Testis (tissue), 3 donors: ENCODE data around the gene SZT2. TPM values are rescaled to one million over a fixed set of nuclear protein-coding genes. Genes with fewer than 3 reads are reported as not detected.

ENCODE experiments used
- DNase-seq: peaks from one replicate; pipeline ENCODE4 v3.0.0-alpha.2; 2019
- H3K27ac ChIP-seq, 2 donors: fragments of 200-600 bp; sonication (generic); one replicate each; pipeline ENCODE4 v1.5.1; 2019
- H3K27me3 ChIP-seq: fragments of 200-600 bp; sonication (generic); one replicate; pipeline ENCODE4 v1.5.1; 2019
- H3K36me3 ChIP-seq: fragments of 200-600 bp; sonication (generic); one replicate; pipeline ENCODE4 v1.5.1; 2017; ENCODE audit warnings: low read depth; ENCODE audit errors: missing control alignments
- H3K4me1 ChIP-seq: fragments of 200-600 bp; sonication (generic); one replicate; pipeline ENCODE4 v1.5.1; 2019
- H3K4me3 ChIP-seq, 2 donors: fragments of 200-600 bp; sonication (generic); one replicate each; pipeline ENCODE4 v1.5.1; 2017 to 2019
- H3K9me3 ChIP-seq: fragments of 200-600 bp; sonication (generic); one replicate; pipeline ENCODE4 v1.5.1; 2017
- POLR2A ChIP-seq: fragments of 450-650 bp; IDR thresholded peaks from one replicate; pipeline ENCODE4 v1.6.1; 2017; ENCODE audit warnings: antibody characterized with exemption, mild to moderate bottlenecking, moderate library complexity
- WGBS, 2 donors: methylation state at CpG; one replicate each; pipeline ENCODE4 v1.1.5; 2018; 5-methylcytosine and 5-hydroxymethylcytosine counted together
- intact Hi-C: fragments of 100-400 bp; cut with DNase I; formaldehyde crosslinking; loops from one replicate; pipeline ENCODE4 v1.15.1; 2023; ENCODE audit warnings: low total_unique reads
- polyA plus RNA-seq: library from polyadenylated mRNA; stranded (reverse); fragments of 350-450 nt; fragmentation: Illumina TruSeq; extraction: RNeasy Lipid Tissue Mini Kit (QIAGEN cat#74804); gene quantifications from one replicate; pipeline ENCODE4 v1.2.3, GENCODE V29; 2014; ENCODE audit warnings: low read depth, low replicate concordance; ENCODE audit not compliant: insufficient read depth
- total RNA-seq, 2 donors: library from RNA; depleted of rRNA; stranded (reverse); fragments of >200 nt; gene quantifications; one replicate each; pipeline ENCODE4 v1.2.3, GENCODE V29; 2016
- TF ChIP-seq, protein P1 (sequence below), 3 experiments: fragments of 450-650 bp in 2 of 3; fragments of 200-600 bp in 1 of 3; sonication (generic) in 1 of 3; IDR thresholded peaks; one replicate each; pipeline ENCODE4 v1.5.1; 2016 to 2019; ENCODE audit warnings: antibody characterized with exemption in 3 of 3, mild to moderate bottlenecking in 2 of 3, moderate library complexity in 1 of 3

SZT2 gene
- total and polyA plus RNA-seq, 3 donors from 2014 or later: 40.0 to 115 (median 90.1) TPM

DNA sequence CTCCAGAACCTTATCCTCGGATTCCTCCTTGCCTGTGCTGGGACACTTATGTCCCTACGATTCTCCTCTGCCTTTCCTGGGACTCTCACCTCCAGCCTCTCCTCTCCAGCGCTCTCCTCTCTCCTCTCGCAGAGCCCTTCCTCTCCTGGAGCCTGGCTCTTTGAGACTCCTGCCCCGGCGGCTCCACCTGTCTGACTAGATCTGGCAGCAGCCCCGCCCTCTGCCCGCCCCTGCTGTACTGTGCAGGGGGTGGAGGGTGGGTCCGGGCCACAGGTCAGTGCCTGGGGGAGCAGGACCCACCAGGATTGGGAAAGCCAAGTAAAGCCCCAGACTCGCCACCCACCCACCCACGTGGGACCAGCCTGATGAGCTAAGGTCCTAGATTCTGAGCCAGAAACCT lies 23.5 kb upstream of the SZT2 start:
- Histone ChIP-seq H3K4me3 (no peak overlapping the region), H3K27me3 (no peaks in the 10 kb centered on the region), H3K27ac (peak overlapping the region in 1 of 2 donors; percentile 88), H3K9me3 (no peaks in the 10 kb centered on the region), H3K36me3 (no peaks in the 10 kb centered on the region), H3K4me1 (peaks cover 18% of the 10 kb centered on the region)
- intact Hi-C loops: no loop called here
- no peak for DNase-seq
- WGBS, 2 donors: 71 to 76% methylated on average over 10 to 11 of the region's 11 CpGs
- no peak for TF ChIP-seq POLR2A
- TF ChIP-seq, protein P1, sequence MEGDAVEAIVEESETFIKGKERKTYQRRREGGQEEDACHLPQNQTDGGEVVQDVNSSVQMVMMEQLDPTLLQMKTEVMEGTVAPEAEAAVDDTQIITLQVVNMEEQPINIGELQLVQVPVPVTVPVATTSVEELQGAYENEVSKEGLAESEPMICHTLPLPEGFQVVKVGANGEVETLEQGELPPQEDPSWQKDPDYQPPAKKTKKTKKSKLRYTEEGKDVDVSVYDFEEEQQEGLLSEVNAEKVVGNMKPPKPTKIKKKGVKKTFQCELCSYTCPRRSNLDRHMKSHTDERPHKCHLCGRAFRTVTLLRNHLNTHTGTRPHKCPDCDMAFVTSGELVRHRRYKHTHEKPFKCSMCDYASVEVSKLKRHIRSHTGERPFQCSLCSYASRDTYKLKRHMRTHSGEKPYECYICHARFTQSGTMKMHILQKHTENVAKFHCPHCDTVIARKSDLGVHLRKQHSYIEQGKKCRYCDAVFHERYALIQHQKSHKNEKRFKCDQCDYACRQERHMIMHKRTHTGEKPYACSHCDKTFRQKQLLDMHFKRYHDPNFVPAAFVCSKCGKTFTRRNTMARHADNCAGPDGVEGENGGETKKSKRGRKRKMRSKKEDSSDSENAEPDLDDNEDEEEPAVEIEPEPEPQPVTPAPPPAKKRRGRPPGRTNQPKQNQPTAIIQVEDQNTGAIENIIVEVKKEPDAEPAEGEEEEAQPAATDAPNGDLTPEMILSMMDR (IDR thresholded peaks at IDR 0.05): no peak

DNA sequence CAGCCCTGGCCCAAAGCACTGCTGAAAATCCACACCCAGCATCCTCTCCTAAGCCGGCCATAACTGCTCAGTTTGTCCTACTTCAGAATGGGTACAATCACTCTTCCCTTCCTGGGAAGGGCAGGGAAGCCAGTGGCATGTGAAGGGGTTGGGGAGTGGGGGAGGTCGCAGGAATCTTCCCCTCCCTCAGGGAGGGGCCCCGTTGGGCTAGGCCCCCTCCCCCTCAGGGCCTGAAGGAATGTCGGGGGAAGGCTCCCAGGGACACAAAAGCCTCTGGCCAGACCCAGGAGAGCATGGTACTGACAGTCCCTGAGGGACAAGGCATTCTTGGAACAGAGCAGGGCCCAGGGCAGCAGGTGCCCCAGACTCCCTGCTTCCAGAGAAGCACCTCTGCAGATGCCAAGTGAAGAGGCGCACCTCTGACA lies 23.1 kb upstream of the SZT2 start:
- Histone ChIP-seq H3K4me1 (peaks cover 18% of the 10 kb centered on the region), H3K4me3 (peak overlapping the region in 1 of 2 donors; percentile 83), H3K36me3 (no peaks in the 10 kb centered on the region), H3K9me3 (no peaks in the 10 kb centered on the region), H3K27ac (peak overlapping the region in 1 of 2 donors; percentile 88), H3K27me3 (no peaks in the 10 kb centered on the region)
- WGBS, 2 donors: 34% methylated on average over 5 of the region's 5 CpGs; no CpG with 5 or more reads in 1 of the 2 donors
- TF ChIP-seq, protein P1 (IDR thresholded peaks at IDR 0.05): no peak
- TF ChIP-seq POLR2A: no peak
- no peak for DNase-seq
- intact Hi-C loops: no loop called here

DNA sequence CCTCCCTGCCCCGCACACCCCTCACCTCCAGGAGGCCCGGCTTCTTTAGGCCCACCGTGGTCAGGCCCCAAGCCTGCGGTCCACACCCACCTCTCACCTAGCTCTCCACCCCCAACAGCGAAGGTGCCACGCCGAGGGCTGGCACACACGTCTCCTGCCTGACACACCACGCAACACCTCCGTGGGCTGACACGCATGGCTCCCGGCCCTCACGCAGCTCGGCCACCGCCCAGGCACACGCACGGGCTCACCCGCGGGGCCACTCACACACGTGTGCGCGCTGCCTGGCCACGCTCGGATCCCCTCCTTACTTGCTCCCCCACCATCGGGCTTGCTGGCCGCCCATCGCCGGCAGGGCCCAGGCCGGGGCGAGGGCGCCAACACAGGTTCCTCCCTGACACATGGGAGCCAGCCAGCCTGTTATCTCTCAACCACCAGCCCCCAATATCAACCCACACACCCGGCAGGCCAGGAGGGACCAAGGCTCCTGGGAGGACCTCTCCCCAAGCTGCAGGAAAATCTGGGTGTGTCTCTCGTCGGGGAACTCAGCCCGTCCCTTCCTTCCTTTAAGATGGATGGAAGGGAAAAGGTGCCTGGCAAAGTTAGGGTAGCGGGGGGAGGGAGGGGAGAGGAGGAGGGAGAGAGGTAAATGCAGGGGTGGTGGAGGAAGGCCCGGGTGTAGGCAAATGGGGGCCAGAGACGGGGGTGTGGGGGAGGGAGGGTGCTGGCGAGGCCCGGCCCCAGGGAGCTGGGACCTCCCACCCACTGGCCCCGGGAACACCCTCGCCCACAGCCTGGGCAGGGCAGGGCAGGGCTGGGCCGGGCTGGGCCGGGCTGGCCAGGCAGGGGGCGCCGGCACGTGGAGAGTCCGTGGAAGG lies 22.4 kb upstream of the SZT2 start:
- H3K4me3 ChIP-seq: peak overlapping the region; percentile 74 to 83
- no peaks in the 10 kb centered on the region for H3K27me3 ChIP-seq
- H3K36me3 ChIP-seq: no peaks in the 10 kb centered on the region
- DNase-seq: no peak
- 2 to 4% methylated on average over 21 to 46 of the region's 48 CpGs for WGBS, 2 donors
- H3K27ac ChIP-seq: peak overlapping the region; percentile 84 to 88
- H3K4me1 ChIP-seq: peaks cover 18% of the 10 kb centered on the region
- TF ChIP-seq, protein P1 (IDR thresholded peaks at IDR 0.05): peak in 1 of 3 experiments; percentile 4
- TF ChIP-seq POLR2A: no peak
- intact Hi-C loops: no loop called here
- H3K9me3 ChIP-seq: no peaks in the 10 kb centered on the region

DNA sequence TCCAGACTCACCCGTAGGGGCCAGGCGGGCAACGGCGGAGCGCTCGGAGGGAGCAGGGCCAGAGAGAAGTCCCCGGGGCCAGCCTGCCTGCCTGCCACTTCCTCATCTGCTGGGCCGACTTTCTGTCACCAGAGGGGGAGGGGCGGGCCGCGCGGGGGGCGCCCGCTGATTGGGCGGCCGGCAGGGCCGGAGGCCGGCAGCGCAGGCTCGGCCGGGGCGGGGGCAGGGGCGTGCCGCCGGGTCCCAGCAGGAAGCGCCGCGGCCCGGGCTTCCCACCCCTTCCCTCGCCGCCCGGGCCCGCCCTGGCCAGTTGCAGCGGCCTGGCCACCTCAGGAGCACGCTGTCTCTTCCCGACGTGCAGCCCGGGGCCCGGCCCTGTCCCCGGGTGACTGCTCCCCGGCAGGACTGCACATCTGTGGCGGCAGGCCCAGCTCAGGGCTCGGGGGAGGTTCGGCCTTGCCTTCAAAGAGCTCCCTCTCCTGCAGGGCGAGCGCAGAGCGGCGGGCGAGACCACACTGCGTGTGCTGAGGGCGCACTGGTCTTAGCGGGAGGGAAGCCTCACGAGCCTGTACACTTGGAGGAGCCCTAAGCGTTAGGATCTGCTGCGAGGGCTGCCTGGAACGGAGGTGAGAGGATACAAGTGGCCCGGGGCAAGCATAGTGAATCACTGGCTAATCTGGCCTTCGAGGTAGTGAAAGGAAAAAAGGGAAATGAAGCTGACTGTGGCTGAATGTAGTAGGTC lies 21.6 kb upstream of the SZT2 start, which contains the start of gene ELOVL1:
Gene ELOVL1 (minus strand): TSS at position 108 of the 742 bp plus-strand sequence. CDS start 2,402 bp downstream, outside the sequence.
- intact Hi-C loops: no loop called here
- peak within 1 kb of the TSS; percentile 84 to 88 for H3K27ac ChIP-seq
- H3K4me3 ChIP-seq: peak within 1 kb of the TSS; percentile 74 to 83
- H3K4me1 ChIP-seq: peaks cover 18% of the 10 kb centered on the region
- no peak for TF ChIP-seq POLR2A
- TF ChIP-seq, protein P1 (IDR thresholded peaks at IDR 0.05): peak in 1 of 3 experiments; percentile 14
- peak; percentile 91 for DNase-seq
- no peaks in the 10 kb centered on the region for H3K36me3 ChIP-seq
- no peaks in the 10 kb centered on the region for H3K9me3 ChIP-seq
- H3K27me3 ChIP-seq: no peaks in the 10 kb centered on the region
- 0% methylated on average over 9 to 50 of the region's 58 CpGs for WGBS, 2 donors
